ENCODE results near the gene FBXW11. TPM values are rescaled to one million over a fixed set of nuclear protein-coding genes. Genes with fewer than 3 reads are reported as not detected.

FBXW11 gene
- total RNA-seq, 1 donor from 2014 or later: 35.4 TPM

- intact Hi-C loops (cut with micrococcal nuclease): no loop called here
Measured at GRCh38 chr5:171847026-171847425, 159.4 kb downstream of the FBXW11 start.

DNA sequence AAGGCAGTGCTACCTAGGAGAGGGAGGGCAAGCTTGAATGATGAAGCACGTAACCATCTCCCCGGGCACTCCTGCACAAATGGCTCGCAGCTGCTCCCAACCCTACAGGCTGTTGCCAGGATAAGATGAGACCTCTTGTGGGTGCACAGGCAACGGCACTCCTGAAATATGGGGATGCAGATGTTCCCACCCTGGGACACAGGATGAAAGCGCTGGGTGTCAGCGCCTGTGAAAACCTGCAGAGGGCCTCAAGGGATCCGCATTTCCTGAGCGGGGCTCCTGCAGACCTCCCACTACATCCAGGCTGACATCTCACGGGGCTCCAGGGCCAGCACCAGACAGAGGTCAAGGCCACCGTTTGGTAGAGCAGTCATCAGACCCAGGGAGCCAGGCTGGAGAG, 160.1 kb downstream of the FBXW11 start:
- intact Hi-C loops (cut with micrococcal nuclease): no loop called here

GRCh38 chr5:171845857-171846256, 160.6 kb downstream of the FBXW11 start:
- intact Hi-C loops (cut with micrococcal nuclease): no loop called here

DNA sequence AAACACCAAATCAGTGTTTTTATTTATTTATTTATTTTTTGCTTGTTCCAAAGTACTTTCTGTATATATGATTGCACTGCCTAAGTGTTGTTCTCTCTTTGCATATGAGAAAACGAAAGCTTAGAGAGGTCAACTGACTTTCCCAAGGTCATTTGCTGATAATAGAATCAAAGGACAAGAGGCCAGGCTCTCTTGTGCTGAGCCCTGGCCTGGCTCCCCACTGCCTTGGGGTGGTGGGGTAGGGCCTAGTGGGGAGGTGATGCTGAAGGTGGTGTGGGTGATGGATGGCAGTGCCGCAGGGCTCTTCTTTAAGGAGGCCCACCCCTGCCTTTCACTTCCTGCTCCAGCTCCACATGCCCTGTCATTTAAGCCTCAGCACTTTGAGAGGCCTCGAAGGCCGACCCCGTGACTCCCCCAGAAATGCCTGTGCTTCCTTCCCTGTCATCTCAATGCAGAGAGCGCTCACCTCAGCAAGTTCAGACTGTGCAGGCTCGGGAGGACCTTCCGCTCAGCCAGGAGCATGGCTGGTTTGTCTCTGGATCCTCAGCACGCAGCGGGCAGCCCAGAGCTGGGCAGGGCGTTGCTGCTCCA, 161.3 kb downstream of the FBXW11 start:
- intact Hi-C loops (cut with micrococcal nuclease): no loop called here

GRCh38 chr5:171842777-171843328, 163.6 kb downstream of the FBXW11 start:
- intact Hi-C loops (cut with micrococcal nuclease): no loop called here

DNA sequence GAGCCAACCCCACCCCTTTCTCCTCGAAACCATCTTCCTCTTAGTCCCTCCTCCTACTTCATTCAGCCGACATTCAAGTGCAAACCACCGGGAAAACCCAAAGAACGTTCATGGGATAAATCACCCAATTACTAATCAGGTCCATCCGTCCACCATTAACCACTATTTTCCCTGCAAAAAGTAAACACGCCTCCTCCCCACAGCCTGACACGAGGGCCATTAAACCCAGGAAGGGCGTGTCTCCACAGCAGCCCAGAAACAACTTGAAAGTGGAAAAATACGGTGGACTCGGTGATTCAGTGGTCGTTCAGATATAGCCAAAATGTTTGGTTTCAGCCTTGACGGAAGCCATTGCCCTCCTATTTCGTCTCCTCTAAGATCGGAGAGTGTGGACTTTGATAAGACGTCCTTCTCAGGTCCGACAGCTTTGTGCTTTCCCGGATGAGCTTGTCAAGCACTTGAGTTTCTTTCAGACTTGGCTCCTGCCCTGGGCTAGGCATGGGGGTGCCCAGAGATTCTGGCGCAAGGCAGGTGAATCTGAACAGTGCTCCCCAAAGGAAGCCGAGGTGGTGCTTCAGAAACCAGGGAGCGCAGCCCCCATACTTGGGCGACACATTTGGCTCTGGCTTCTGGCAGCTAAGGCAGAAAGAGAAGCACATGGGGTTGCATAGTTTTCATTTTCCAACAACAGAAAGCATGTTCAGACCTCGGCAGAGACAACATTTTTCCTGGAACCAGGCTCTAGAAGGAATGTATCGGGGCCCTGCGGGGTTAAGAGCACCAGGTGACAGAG, 164.3 kb downstream of the FBXW11 start:
- intact Hi-C loops (cut with micrococcal nuclease): no loop called here

DNA sequence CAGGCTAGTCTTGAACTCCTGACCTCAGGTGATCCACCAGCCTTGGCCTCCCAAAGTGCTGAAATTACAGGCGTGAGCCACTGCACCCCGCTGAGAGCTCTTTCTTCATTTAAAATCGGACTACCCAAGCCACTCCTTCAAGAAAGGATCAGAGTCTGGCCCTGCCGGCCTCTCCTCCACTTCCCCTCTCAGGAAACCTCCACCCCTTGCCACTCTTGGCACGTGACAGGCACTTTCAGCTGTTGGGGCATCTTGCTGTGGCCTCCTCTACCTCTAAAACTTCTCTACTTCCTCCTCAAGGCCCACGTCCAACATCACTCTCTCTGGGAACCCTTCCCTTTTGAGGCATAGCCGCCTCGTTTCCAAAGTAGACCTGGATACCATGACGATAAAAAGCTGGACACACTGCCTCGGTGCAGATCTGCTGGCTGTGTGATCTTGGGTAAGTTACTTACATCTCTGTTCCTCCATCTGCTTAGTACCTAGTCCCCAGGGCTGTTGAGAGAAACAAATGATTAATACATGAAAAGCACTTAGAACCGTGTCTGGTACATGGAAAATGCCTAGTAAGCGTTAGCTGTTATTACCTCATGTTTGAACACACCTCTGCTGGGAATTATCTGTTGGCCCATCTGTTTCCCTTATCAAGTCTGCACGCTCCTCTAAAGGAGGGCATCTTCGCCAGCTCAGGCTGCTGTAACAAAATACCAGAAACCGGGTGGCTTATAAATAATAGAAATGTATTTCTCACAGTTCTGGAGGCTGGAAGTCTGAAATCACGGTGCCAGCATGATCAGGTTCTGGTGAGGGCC, 165.5 kb downstream of the FBXW11 start:
- intact Hi-C loops (cut with micrococcal nuclease): no loop called here

- intact Hi-C loops (cut with micrococcal nuclease): no loop called here
Measured at GRCh38 chr5:171840066-171840465, 166.4 kb downstream of the FBXW11 start.

DNA sequence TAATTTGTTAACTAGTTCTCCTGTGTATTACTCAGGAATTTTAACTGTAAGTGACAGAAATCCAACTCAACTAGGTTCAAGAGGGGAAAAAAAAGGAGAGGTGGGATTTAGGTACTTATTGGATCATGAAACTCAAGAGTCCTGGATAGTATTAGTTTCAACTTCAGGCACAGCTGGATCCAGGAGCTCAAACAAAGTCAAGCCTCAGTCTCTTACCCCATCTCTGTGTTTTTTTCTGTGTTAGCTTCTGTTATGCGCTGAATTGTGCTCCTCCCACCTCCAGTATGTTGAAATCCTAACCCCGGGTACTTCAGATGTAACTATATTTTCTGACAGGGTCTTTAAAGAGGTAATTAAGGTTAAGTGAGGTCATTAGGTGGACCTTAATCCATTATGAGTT, 167.3 kb downstream of the FBXW11 start:
- intact Hi-C loops (cut with micrococcal nuclease): no loop called here

GRCh38 chr5:171838066-171838465, 168.4 kb downstream of the FBXW11 start:
- intact Hi-C loops (cut with micrococcal nuclease): no loop called here

DNA sequence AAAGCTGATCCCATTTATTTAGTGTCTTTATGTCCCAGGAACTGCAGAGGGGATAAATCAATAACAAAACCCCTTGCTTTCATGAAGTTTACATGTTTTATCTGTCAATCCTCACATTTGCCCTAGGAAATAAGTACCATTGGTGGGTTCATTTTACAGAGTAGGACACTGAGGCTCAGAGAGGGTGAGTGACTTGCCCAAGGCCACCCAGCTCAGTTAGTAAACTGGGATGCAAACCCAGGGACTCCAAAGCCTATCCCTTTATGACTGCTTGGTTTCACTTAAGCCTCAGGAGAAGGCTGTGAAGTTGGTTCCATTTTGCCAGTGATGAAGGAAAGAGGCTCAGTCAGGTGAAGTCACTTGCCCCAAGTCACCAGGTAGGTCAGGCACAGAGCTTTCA, 168.9 kb downstream of the FBXW11 start:
- intact Hi-C loops (cut with micrococcal nuclease): no loop called here

GRCh38 chr5:171835066-171835465, 171.4 kb downstream of the FBXW11 start:
- intact Hi-C loops (cut with micrococcal nuclease): no loop called here

- intact Hi-C loops (cut with micrococcal nuclease): no loop called here
Measured at GRCh38 chr5:171834461-171834860, 172.0 kb downstream of the FBXW11 start.

DNA sequence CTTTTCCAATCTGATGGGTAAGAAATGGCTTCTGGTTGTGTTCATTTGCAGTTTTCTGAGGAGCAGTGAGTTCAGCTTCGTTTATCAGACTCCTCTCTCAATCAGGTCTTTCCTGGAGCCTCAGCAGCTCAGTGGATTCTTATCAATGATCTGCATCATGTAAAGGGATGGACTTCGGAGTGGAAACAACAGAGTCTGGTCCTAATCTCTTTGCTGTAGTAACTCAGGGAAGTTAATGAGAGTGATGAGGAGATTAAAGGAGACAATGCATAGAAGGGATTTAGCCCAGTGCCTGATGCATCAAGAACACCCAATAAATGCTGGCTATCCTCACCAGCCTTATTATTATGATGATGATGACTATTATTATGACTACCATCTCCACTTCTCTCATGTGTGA, 173.7 kb downstream of the FBXW11 start:
- intact Hi-C loops (cut with micrococcal nuclease): no loop called here

GRCh38 chr5:171830686-171831085, 175.8 kb downstream of the FBXW11 start:
- intact Hi-C loops (cut with micrococcal nuclease): no loop called here

DNA sequence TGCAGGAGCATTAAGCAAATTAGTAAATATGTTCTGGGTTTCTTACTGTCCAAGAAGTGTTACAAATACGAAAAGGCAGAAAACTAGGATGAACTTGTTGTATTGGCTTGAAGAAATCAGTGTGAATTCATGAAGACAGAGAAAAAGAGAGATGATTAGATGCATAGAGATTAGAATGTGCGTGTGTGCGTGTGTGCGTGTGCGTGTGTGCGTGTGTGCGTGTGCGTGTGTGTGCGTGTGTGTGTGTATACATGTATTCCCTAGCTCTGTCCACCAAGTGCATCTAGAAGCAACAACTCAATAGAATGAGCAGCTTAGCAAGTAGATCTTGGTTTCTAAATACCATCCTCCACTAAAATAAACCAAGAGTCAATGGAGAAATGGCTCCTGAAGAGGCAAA, 179.3 kb downstream of the FBXW11 start:
- intact Hi-C loops (cut with micrococcal nuclease): no loop called here

DNA sequence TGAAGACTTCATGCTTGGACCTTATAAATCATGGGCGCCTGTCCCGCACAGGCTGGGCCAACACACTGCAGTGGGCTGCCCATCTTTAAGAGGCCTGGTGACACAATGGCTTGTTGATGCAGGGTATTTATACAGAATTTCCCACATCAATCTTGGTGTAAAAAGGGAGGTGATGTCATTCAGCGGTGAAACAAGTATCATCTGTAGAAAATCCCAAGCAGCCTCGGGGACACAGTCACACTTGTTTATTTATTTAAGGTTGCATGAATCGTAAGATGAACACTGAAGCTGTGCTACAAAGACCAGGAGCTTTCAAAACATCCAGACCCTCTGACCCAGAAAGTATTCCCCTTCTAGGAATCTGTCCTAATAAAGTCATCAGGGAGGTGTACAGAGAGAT, 180.3 kb downstream of the FBXW11 start:
- intact Hi-C loops (cut with micrococcal nuclease): no loop called here

GRCh38 chr5:171825051-171825450, 181.4 kb downstream of the FBXW11 start:
- intact Hi-C loops (cut with micrococcal nuclease): no loop called here

DNA sequence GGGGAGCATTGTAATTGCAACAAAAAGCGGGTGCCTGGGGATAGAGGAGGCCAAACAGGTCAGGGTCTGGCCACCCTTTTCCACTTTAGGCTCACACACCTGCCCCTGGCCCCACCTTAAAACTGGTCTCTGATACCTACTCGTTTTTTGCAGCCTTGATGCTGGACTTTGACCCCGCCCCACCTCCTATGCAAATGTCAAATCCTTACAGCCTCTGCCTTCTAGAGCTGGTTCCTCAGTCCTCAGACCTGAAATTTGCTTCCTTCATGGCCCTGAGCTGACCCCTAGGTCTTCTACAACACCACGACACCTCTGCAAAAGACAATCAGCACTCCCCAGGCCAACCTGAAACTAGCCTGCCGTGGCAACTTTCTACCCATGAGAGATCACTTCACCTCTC, 183.2 kb downstream of the FBXW11 start:
- intact Hi-C loops (cut with micrococcal nuclease): no loop called here

- intact Hi-C loops (cut with micrococcal nuclease): no loop called here
Measured at GRCh38 chr5:171821286-171821685, 185.2 kb downstream of the FBXW11 start.

- intact Hi-C loops (cut with micrococcal nuclease): no loop called here
Measured at GRCh38 chr5:171820561-171820960, 185.9 kb downstream of the FBXW11 start.

GRCh38 chr5:171816666-171817065, 189.8 kb downstream of the FBXW11 start:
- intact Hi-C loops (cut with micrococcal nuclease): no loop called here

All from T-helper 1 cell treated with Interleukin-12 subunit alpha and Interleukin-12 subunit beta and Interleukin-4 antibody, amounts not matched to agents 30 ng/mL and 1 ng/mL, for 36 hours (primary cell).